OCI-LY1 (cell line): ENCODE data around the gene E4F1.

Source experiments
- H2AFZ ChIP-seq: fragments of 200-600 bp; sonication (generic), shearing (Covaris generic); 2 replicates; pipeline ENCODE4 v1.6.0; 2014; ENCODE audit warnings: antibody characterized with exemption, mild to moderate bottlenecking, low read length
- H3F3A ChIP-seq: fragments of 200-600 bp; sonication (generic), shearing (Covaris generic); 2 replicates; pipeline ENCODE4 v1.6.0; 2014; ENCODE audit warnings: mild to moderate bottlenecking, antibody characterized with exemption, low read length, moderate library complexity; ENCODE audit not compliant: insufficient read depth
- H3K27ac ChIP-seq: fragments of 200-600 bp; sonication (generic); 2 replicates; pipeline ENCODE4 v1.5.1; 2014; ENCODE audit warnings: low read length, mixed run types, mild to moderate bottlenecking, low read depth; ENCODE audit not compliant: poor library complexity, severe bottlenecking
- H3K27me3 ChIP-seq: fragments of 200-600 bp; sonication (generic); 2 replicates; pipeline ENCODE4 v1.6.0; 2014; ENCODE audit warnings: antibody characterized with exemption, mild to moderate bottlenecking, low read length, moderate library complexity; ENCODE audit not compliant: insufficient read depth
- H3K36me3 ChIP-seq: fragments of 200-600 bp; sonication (generic); 2 replicates; pipeline ENCODE4 v1.6.1; 2014; ENCODE audit warnings: mild to moderate bottlenecking, antibody characterized with exemption, low read length, moderate library complexity, mixed read lengths; ENCODE audit not compliant: insufficient read depth
- H3K4me1 ChIP-seq: fragments of 200-600 bp; sonication (generic); 2 replicates; pipeline ENCODE4 v1.5.1; 2014; ENCODE audit warnings: mild to moderate bottlenecking, low read length, moderate library complexity; ENCODE audit not compliant: insufficient read depth, severe bottlenecking
- H3K4me2 ChIP-seq: fragments of 200-600 bp; sonication (generic), shearing (Covaris generic); 2 replicates; pipeline ENCODE4 v1.6.1; 2014; ENCODE audit warnings: low read length
- H3K4me3 ChIP-seq: fragments of 200-600 bp; sonication (generic); 2 replicates; pipeline ENCODE4 v1.5.1; 2014; ENCODE audit warnings: low read length, low read depth, mild to moderate bottlenecking, mixed read lengths; ENCODE audit not compliant: poor library complexity, severe bottlenecking
- H3K79me2 ChIP-seq: fragments of 200-600 bp; shearing (Covaris generic); 2 replicates; pipeline ENCODE4 v1.6.1; 2016; ENCODE audit warnings: mixed run types, low read length, mixed read lengths; ENCODE audit not compliant: insufficient read depth
- H3K9ac ChIP-seq: fragments of 200-600 bp; sonication (generic), shearing (Covaris generic); 2 replicates; pipeline ENCODE4 v1.6.1; 2014; ENCODE audit warnings: mild to moderate bottlenecking, low read length, mixed read lengths
- H3K9me2 ChIP-seq: fragments of 200-600 bp; sonication (generic), shearing (Covaris generic); 2 replicates; pipeline ENCODE4 v1.6.1; 2014; ENCODE audit warnings: low read depth, mild to moderate bottlenecking, low read length, mixed read lengths
- H3K9me3 ChIP-seq: fragments of 200-600 bp; shearing (Covaris generic); 2 replicates; pipeline ENCODE4 v1.6.1; 2014; ENCODE audit warnings: low read length, mixed read lengths
- H4K20me1 ChIP-seq: fragments of 200-600 bp; sonication (generic), shearing (Covaris generic); 2 replicates; pipeline ENCODE4 v1.6.0; 2016; ENCODE audit warnings: mild to moderate bottlenecking, low read length; ENCODE audit not compliant: insufficient read depth
- CTCF ChIP-seq: fragments of 200-600 bp; sonication (generic), shearing (Covaris generic); IDR thresholded peaks from 2 replicates; pipeline ENCODE4 v1.5.1; 2017; ENCODE audit warnings: mild to moderate bottlenecking, antibody characterized with exemption, low read length, moderate library complexity, mixed read lengths
- EZH2 ChIP-seq: fragments of 200-600 bp; sonication (generic), shearing (Covaris generic); IDR thresholded peaks from 2 replicates; pipeline ENCODE4 v1.8.0; 2017; ENCODE audit warnings: borderline replicate concordance, mixed run types, mild to moderate bottlenecking, antibody characterized with exemption, low read length, moderate library complexity, mixed read lengths

The E4F1 gene

GRCh38 chr16:2246301-2246885 lies 23.0 kb downstream of the E4F1 start:
- Histone ChIP-seq H2AFZ (no peak overlapping the region), H3F3A (no peaks in the 10 kb centered on the region), H3K27me3 (no peaks in the 10 kb centered on the region), H3K9me3 (no peaks in the 10 kb centered on the region), H3K9ac (no peak overlapping the region), H3K27ac (no peak overlapping the region), H3K79me2 (peaks cover 9% of the 10 kb centered on the region), H4K20me1 (no peaks in the 10 kb centered on the region), H3K4me1 (peaks cover 7% of the 10 kb centered on the region), H3K9me2 (no peaks in the 10 kb centered on the region), H3K4me2 (no peak overlapping the region), H3K36me3 (peaks cover 52% of the 10 kb centered on the region), H3K4me3 (no peak overlapping the region)
- TF ChIP-seq EZH2 (no peak), CTCF (no peak)

- peaks cover 9% of the 10 kb centered on the region for H3K79me2 ChIP-seq
- H3K4me3 ChIP-seq: peak overlapping the region; percentile 70
- peaks cover 46% of the 10 kb centered on the region for H3K36me3 ChIP-seq
- H3K9me2 ChIP-seq: no peaks in the 10 kb centered on the region
- no peak overlapping the region for H2AFZ ChIP-seq
- H3K27me3 ChIP-seq: no peaks in the 10 kb centered on the region
- peak overlapping the region; percentile 74 for H3K9ac ChIP-seq
- no peaks in the 10 kb centered on the region for H4K20me1 ChIP-seq
- H3K27ac ChIP-seq: peak overlapping the region; percentile 58
- peaks cover 29% of the 10 kb centered on the region for H3K4me1 ChIP-seq
- TF ChIP-seq CTCF (no peak), EZH2 (no peak)
- peak overlapping the region; percentile 82 for H3K4me2 ChIP-seq
- H3K9me3 ChIP-seq: no peaks in the 10 kb centered on the region
- H3F3A ChIP-seq: peaks cover 15% of the 10 kb centered on the region
These were observed 27.4 kb downstream of the E4F1 start for GRCh38 chr16:2250652-2251295.

GRCh38 chr16:2251296-2252111 lies 28.1 kb downstream of the E4F1 start, which contains the start of gene ECI1:
Gene ECI1 (minus strand): TSS chr16:2251587. CDS start chr16:2251566, 21 bp downstream.
- Histone ChIP-seq H3K9me3 (no peaks in the 10 kb centered on the region), H3K36me3 (peaks cover 46% of the 10 kb centered on the region), H4K20me1 (no peaks in the 10 kb centered on the region), H3K4me3 (peak within 1 kb of the TSS; percentile 70), H3K27me3 (no peaks in the 10 kb centered on the region), H3K79me2 (peaks cover 9% of the 10 kb centered on the region), H3K4me1 (peaks cover 29% of the 10 kb centered on the region), H3K9ac (peak within 1 kb of the TSS; percentile 74), H2AFZ (no peak within 1 kb of the TSS), H3K9me2 (no peaks in the 10 kb centered on the region), H3F3A (peaks cover 15% of the 10 kb centered on the region), H3K27ac (peak within 1 kb of the TSS; percentile 81), H3K4me2 (peak within 1 kb of the TSS; percentile 82)
- peak; percentile 54 for TF ChIP-seq CTCF
- TF ChIP-seq EZH2: no peak
